ENCODE data around the gene GRM8. TPM values are rescaled to one million over a fixed set of nuclear protein-coding genes. Genes with fewer than 3 reads are reported as not detected.

GRM8 gene
- total RNA-seq, 1 donor from 2014 or later, result 0.30 TPM

GRCh38 chr7:126525906-126526305, 726.8 kb downstream of the GRM8 start:
- intact Hi-C loops (cut with DNase I), result no loop called here
- no peak for DNase-seq (ENCODE audit: low spot score)

DNA sequence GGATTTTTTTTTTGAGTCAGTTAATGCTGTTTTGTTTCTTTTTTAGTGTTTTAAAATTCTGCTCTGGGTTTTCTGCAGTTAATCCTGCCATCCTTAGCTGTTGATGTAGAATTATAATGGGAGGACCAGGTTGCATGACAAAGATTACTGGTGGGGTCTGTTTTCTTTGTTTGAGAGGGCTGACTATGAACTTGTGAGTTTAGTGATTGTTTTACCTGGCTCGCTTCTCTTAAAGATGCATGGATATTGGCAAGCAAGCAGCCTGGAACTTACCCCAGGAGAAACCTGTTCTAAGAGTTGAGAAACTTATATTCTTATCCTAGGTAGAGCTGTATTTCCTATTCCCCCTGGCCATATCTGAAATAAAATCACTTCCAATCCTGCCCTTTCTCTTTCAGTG, 727.8 kb downstream of the GRM8 start:
- no peak for DNase-seq (ENCODE audit: low spot score)
- intact Hi-C loops (cut with DNase I), result no loop called here

DNA sequence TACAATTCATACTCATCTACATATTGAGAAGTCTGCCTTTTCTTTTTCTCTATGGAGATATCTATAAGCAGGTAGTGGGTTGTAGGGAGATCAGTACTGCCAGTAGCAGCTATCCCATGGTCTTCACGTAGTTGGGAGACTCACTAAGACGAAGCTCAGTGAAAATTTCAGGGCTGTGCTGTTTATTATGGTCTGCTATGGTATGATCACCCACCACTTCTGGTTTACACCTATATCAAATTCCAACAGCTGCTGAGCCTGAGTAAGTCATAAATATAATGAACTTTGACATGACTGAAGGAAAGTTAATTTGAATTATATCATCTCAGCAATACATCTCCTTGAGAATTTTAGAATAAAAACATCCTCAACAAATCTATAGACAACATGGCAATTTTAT, 741.7 kb downstream of the GRM8 start:
- intact Hi-C loops (cut with DNase I), result no loop called here
- no peak for DNase-seq (ENCODE audit: low spot score)

- DNase-seq (ENCODE audit: low spot score), result no peak
- intact Hi-C loops (cut with DNase I), result no loop called here
These were observed 751.1 kb downstream of the GRM8 start for GRCh38 chr7:126501617-126502016.

DNA sequence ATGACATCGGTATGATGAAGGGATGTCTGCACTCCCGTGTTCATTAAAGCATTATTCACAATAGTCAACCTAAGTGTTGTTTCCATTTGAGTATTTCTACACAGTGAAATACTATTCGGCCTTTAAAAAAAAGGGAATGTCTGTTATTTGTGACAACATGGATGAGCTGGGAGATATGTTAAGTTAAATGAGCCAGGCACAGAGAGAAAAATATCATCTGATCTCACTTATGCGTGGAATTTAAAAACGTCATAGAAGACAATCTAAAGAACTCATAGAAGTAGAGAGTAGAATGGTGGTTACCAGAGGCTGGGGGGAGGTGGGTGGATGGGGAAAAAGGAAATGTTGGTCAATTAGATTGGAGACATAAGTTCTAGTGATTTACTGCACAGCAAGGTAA, 753.3 kb downstream of the GRM8 start:
- intact Hi-C loops (cut with DNase I), result no loop called here
- no peak for DNase-seq (ENCODE audit: low spot score)

GRCh38 chr7:126495733-126496132, 757.0 kb downstream of the GRM8 start:
- DNase-seq (ENCODE audit: low spot score), result no peak
- intact Hi-C loops (cut with DNase I), result no loop called here

DNA sequence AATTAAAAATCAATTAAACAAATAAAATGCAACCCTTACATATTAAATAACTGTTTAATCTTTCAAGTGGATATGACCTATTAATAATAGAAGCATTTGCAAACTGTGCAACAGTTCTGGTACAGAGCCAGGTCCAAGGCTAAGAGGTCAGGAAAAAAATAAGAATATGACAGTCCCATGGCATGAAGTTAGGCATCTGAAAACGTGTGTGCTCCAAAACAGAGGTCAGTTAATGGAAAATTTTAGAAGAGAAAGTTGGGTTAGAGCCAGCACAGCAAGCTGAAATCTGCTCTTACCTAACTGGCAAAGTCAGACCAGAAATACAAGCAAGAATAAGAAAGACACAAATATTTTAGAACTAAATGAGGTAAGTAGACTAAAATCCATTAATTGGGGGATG, 757.7 kb downstream of the GRM8 start:
- intact Hi-C loops (cut with DNase I), result no loop called here
- no peak for DNase-seq (ENCODE audit: low spot score)

DNA sequence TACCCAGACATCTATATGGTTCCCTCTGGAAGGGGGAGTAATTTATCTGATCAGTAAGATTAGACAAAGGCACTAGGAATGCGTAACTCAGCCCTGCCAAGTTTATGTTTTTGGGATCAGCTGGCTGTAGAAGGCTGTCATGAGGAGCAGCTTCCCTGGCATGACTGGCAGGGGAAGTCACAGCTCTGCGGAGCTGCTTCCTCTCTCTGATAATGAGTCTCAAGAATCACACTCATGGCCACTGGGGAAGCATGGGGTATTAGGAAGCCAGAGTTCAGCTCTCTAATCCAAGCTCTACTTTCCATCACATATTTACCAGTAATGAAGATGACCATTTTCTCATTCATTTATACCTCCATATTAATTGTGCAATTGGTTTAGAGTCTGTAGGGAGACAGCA, 758.9 kb downstream of the GRM8 start:
- DNase-seq (ENCODE audit: low spot score), result no peak

GRCh38 chr7:126489874-126490273, 762.9 kb downstream of the GRM8 start:
- DNase-seq (ENCODE audit: low spot score), result no peak

More for the DNA sequence above, 758.9 kb downstream of the GRM8 start:
- intact Hi-C loops (cut with DNase I), result no loop called here

GRCh38 chr7:126487728-126488442, 764.9 kb downstream of the GRM8 start:
- no peak for DNase-seq (ENCODE audit: low spot score)
- intact Hi-C loops (cut with DNase I), result no loop called here

More at GRCh38 chr7:126489874-126490273, 762.9 kb downstream of the GRM8 start:
- intact Hi-C loops (cut with DNase I), result no loop called here

GRCh38 chr7:126486806-126487205, 765.9 kb downstream of the GRM8 start:
- intact Hi-C loops (cut with DNase I), result no loop called here
- DNase-seq (ENCODE audit: low spot score), result no peak

DNA sequence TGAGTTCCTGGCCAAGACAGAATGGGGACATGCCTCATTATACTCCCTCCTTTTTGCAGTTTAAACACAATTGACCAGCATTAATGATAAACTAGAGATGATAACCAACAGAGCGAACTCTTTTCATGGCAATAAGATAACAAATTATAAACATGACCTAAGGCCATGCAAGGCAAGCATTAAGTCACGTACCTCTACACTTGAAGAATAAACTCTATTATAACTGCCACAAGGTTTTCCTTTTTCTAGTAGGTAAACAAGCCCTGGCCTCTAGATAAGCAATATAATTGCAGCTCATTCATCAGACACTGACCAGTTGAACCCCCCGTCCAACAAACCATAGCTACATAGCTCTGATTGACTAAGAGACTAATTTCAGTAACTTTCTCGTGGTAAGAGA, 767.0 kb downstream of the GRM8 start:
- intact Hi-C loops (cut with DNase I), result no loop called here
- no peak for DNase-seq (ENCODE audit: low spot score)

DNA sequence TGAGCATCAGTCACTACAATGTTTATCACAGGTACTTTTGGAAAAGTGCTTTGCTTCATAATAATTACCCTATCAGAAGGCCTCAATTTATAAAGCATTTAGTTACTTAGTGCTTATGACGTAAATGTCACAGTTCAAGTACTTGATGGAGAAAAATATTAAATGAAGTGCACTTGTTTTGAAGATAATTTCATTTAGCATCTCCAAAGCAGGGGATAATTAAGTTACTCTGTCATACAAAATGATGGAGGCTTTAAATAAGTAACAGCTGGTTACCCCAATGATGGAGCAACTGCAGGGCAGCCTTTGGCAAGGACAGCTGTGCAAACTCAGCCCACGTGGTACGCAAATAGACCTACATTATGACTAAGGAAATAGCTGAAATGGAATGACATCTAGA, 768.8 kb downstream of the GRM8 start:
- DNase-seq (ENCODE audit: low spot score), result no peak
- intact Hi-C loops (cut with DNase I), result no loop called here

- intact Hi-C loops (cut with DNase I), result no loop called here
- no peak for DNase-seq (ENCODE audit: low spot score)
These were observed 779.9 kb downstream of the GRM8 start for GRCh38 chr7:126472825-126473224.

GRCh38 chr7:126462405-126462804, 790.3 kb downstream of the GRM8 start:
- intact Hi-C loops (cut with DNase I), result no loop called here
- no peak for DNase-seq (ENCODE audit: low spot score)

DNA sequence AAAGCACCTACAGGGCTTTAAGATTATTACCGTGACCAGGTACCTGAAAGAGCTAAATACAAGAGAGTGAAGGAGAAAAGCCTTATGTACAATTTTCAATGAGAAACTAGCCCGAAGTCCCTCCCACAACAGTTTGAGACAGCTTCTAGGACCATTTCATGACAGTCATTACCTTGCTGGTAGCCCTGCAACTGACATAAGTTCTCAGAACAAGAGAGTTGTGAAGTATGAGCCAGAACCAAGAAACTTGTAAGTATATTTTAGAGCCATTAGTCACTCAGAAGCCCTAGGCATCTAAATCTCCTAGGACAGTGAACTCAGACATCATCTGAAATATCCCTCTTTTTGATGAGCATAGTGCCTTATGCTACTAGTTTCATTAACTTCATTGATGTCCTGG, 792.1 kb downstream of the GRM8 start:
- intact Hi-C loops (cut with DNase I), result no loop called here
- DNase-seq (ENCODE audit: low spot score), result no peak

DNA sequence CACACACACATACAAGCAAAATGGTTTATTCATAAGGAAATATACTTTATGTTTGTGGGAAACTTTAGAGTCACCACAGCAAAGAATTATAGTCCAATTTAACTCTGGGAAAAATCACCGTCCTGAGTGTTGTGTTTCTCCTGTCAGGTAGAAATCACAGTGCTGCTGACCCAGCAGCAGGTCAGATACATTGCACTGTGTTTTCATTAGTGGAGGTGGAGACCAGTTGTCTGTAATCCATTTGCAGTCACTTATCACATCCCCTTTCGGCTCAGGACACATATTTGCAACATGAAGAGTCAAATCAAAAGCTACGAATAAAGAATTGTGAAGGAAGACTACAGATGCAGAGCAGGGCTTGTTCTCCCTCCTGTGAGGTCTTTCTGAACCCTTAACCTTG, 799.6 kb downstream of the GRM8 start:
- DNase-seq (ENCODE audit: low spot score), result no peak
- intact Hi-C loops (cut with DNase I), result no loop called here

DNA sequence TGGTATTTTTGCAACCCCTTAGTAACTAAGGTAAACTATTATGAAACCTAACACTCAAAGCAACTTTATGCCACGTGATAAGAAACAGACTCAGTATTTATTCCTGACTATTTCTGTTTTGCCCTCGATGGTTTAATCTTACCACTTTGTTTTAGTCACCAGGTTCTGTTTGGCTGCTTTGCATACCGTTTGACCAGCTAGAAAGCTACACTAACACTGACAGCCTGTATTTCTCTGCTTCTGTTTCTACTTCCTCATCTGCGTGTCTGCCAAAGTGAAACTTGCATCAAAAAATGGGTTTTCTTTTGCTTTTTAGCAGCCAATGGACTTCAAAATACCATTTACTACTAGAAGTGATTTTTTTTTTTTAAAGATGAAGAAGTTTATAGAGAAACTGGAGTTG, 802.5 kb downstream of the GRM8 start:
- intact Hi-C loops (cut with DNase I), result no loop called here
- DNase-seq (ENCODE audit: low spot score), result no peak

GRCh38 chr7:126449611-126450268, 803.0 kb downstream of the GRM8 start:
- intact Hi-C loops (cut with DNase I), result no loop called here

GRCh38 chr7:126447984-126448383, 804.8 kb downstream of the GRM8 start:
- no peak for DNase-seq (ENCODE audit: low spot score)
- intact Hi-C loops (cut with DNase I), result no loop called here

More at GRCh38 chr7:126449611-126450268, 803.0 kb downstream of the GRM8 start:
- no peak for DNase-seq (ENCODE audit: low spot score)

- intact Hi-C loops (cut with DNase I), result no loop called here
- no peak for DNase-seq (ENCODE audit: low spot score)
These were observed 806.8 kb downstream of the GRM8 start for GRCh38 chr7:126445991-126446390.
